SH-SY5Y (cell line): ENCODE measurements around the gene NGRN.

Experiments
- GATA2 ChIP-seq: IDR thresholded peaks from 2 replicates; pipeline ENCODE4 v1.6.1; 2011; ENCODE audit warnings: mild to moderate bottlenecking, low read depth, low read length
- GATA3 ChIP-seq: IDR thresholded peaks from 2 replicates; pipeline ENCODE4 v1.6.1; 2011; ENCODE audit warnings: low read depth, mild to moderate bottlenecking, low read length, moderate library complexity

DNA sequence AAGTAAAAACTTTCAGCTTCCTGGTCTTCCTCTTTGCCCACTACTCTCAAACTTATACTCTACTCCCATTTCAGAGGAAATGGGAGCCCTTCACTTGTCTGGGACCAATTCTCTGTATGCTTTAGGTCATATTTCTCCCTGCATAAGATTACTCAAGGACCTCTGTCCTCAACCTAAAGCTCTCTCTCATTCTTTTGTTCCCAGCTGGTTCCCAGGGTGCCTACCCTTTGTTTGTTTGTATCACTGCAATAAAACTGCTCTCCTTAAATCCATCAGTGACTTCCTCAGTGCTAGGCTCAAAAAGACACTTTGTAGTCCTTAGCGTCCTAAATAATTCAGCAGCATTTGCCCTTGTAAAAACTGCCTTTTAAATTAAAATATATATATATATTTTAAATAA, 2.9 kb downstream of the NGRN start:
- TF ChIP-seq GATA2 (no peak), GATA3 (no peak)
